GM21825 (cell line): ENCODE results near the gene SLC36A1.
A peak's percentile ranks its signal among the peaks of the same experiment; 100 is the strongest.
"Not testable (repeated sequence)": the region's sequence is repeated elsewhere in the genome, so short reads cannot be mapped to it uniquely, and the experiment has no call there.

Experiments used
- ATAC-seq: cut with Tn5 transposase; IDR thresholded peaks from one replicate; pipeline ENCODE4 v1.9.1; 2021; ENCODE audit warnings: mild to moderate bottlenecking, moderate library complexity; ENCODE audit not compliant: unreplicated experiment

The SLC36A1 gene

DNA sequence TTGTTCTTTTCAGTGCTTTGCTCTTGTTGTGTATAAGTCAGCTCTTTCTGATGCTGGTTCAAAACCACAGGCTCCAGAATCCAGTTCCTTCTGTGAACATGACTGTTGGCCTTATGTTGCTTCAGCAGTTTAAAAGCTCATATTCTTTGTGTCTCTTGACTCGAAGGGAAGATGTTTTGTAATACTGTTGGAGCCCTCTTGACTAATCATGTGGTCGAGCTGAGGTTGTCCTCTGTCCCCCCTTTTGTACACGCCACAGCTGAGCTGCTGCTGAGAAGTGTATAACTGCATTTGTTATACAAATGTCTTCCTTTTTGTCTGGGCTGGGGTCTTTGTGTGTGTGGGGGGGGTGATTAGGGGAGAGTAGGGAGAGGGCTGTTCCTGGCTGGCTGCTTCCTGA lies 35.8 kb downstream of the SLC36A1 start:
- no peak for ATAC-seq

DNA sequence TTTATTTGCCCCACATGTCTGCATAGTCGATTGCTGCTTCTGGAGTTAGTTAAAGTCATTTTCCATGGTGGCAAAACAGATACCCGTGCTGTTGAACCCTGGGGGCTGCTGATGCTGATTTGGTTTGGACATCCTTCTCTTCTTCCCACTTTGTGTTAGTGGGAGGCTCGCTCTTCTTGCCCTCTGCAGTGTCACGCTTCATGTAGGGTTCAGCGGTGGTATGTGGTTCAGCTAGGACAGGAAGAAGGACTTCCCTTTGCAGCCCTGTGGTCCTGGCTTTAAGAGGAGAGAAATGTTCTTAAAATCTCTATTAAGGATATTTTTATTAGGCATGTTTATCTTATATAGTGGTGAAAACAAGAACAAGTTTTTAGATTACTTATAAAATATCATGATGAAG lies 36.2 kb downstream of the SLC36A1 start:
- ATAC-seq: no peak

DNA sequence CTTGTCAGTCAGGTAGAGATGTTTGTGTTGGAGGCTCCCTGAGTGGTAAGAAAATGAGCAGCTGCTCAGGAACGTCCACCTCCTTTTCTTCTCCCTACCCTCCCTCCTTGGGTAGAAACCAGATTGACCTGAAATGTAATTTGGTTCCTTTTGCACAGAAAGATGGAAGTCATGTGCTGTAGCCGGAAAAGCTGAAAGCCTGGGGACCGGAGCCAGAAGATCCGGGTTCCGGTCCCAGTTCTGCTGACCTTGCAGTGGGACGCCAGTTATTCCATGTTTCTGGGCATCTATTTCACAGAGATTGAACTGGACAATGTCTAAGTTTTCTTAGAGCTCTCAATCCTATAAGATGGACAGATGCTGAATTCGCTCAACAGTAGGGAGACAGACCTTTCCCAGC lies 40.1 kb downstream of the SLC36A1 start:
- no peak for ATAC-seq

DNA sequence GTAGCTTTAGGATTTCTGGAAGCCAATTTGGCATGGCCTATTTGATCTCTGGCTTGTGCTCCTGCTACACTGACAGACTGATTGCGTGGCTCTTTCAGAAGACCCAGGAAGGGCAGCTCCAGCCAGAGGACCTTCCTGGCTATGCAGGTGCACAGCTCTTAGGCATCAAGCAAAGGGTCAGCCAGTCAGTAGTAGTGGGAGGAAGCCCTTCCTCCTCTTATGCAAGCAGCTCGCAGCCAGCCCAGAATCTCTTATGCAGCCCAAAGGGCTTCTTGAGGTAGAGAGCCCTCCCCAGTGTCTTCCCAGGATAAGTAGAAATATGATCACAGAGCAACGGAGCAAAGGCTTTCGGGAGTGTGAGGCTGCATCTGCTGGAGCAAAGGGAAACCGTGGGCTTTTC lies 43.2 kb downstream of the SLC36A1 start:
- no peak for ATAC-seq

DNA sequence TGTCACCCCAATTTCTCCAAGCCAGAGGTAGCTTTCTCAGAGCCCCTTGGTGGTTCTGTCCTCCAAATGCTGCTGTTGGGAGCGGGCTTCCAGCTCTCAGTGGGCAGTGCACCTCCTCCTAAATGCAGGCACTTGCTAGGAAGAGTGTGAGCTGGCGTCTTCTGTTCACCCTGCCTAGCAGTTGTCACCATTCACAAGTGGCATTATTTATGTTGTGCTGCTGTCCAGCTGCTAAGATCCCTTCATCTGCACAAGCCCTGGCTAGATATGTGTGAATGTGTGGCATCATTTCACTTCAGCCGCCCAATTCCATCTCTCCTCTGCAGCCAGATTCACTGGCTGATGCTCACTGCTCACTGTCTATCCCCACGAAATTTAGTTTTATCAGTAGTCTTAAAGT lies 43.7 kb downstream of the SLC36A1 start:
- ATAC-seq: no peak

DNA sequence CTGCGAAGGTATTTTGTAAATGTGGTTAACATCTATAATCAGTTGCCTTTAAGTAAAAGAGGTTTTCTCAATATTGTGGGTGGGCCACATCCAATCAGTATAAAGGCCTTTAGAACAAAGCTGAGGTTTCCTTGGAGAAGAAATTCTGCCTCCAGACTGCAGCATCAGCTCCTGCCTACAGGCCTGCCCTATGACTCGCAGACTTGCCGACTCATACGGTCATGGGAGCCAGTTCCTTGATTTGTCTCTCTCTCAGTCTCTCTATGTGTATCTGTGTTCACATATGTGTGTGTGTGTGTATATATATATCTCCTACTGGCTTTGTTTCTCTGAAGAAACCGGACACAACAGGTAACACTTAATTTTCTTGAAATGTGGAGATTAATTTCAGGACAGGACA lies 45.3 kb downstream of the SLC36A1 start:
- ATAC-seq: no peak

DNA sequence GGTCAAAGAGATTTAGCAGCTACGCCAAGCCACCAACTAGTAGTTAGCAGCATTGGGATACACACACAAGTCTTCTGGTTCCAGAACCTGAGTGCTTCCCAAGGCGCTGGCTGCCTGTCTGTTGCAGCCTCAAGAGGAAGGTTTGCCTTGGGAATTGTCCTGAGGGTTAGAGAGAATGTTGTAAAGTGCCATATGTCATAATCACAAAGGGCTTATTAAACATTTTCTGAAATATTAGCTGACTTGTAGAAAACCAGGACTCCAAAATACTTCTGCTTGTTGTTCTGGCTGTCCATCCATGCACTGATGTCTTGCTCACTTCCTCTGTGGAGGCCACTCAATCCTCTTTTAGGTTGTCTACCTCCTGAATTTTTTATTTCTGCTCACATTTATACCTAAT lies 46.3 kb downstream of the SLC36A1 start:
- ATAC-seq: no peak

DNA sequence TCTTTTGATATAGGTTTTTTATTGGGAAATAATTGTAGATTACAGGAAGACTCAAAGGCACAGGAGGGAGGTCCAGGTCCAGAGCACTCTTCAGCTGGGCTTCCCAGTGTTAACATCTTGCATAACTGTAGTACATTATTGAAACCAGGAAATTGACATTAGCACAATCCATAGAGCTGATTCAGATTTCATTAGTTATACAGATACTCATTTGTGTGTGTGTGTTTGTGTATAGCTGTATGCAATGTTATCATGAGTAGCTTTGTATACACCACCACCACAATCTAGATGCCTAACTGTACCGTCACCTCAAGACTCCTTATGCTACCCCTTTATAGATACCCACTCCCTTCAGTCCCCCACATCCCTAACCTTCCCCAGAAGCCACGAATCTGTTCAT lies 47.9 kb downstream of the SLC36A1 start:
- ATAC-seq: no peak

DNA sequence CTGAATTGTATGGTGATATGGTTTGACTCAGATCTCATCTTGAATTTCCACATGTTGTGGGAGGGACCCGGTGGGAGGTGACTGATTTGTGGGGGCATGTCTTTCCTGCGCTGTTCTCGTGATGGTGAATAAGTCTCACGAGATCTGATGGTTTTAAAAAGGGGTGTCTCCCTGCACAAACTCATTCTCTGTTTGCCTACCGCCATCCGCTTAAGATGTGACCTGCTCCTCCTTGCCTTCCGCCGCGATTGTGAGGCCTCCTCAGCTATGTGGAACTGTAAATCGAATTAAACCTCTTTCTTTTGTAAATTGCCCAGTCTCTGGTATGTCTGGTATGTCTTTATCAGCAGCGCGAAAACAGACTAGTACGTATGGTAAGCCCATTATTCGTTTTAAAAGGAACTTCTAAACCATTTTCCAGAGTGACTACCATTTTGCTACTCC lies 48.7 kb downstream of the SLC36A1 start:
- ATAC-seq: no peak

DNA sequence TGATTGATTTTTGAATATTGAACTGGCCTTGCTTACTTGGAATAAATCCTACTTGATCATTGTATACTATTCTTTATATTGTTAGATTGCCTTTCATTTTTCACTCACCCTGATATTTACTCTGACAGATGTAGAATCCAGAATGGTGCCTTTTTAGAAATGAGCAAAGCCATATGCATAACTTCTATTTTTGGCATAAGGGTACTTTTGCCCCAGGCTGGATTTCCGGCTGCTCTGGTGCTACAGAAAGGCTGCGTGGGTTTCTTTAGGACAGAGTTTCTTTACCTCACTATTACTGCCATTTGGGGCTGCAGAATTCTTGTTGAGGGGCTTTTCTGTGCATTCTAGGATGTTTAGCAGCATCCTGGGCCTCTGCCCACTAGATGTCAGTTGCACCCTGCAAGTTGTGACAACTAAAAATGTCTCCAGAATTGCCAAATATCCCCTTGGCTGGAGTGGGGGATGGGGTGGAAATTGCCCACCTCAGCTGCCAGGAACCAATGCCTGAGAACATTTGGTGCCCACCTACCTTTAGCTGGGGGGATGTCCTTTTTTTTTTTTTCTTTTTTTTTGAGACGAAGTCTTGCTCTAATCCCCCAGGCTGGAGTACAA lies 50.1 kb downstream of the SLC36A1 start:
- ATAC-seq: no peak

DNA sequence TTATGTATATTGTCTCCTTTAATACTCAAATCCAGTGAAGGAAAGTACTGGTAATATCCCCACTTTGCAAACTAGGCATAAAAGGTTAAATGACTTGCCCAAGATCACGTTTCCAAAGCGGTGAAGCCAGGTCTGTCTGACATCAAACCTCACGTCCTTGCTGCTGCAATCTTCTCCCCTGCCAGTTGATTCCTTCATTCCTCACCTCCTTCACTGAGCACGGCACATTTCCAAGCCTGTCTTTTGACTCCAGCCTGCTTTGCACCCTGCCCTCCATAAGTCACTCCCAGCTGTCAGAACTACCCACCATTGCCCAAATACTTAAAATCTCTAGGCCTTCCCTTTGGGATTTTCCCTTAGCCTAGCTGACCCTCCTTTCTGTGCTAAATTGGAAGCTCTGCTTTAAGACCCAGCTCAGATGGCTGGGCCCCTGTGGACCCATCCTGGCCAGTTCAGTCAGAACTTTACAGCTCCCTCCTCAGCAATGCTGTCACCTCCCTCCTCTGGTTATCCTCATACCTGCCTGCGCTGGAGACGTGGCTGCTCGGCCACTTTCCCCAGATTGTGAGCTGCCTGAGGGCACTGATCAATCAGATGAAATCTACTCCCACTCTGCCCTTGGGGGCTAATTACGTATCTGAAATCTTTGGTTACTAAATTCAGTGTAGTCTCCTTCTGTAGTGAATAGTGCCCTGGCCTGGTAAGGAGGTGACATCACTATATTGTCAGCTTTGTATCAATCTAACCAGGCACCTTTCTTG lies 51.2 kb downstream of the SLC36A1 start:
- ATAC-seq: no peak

DNA sequence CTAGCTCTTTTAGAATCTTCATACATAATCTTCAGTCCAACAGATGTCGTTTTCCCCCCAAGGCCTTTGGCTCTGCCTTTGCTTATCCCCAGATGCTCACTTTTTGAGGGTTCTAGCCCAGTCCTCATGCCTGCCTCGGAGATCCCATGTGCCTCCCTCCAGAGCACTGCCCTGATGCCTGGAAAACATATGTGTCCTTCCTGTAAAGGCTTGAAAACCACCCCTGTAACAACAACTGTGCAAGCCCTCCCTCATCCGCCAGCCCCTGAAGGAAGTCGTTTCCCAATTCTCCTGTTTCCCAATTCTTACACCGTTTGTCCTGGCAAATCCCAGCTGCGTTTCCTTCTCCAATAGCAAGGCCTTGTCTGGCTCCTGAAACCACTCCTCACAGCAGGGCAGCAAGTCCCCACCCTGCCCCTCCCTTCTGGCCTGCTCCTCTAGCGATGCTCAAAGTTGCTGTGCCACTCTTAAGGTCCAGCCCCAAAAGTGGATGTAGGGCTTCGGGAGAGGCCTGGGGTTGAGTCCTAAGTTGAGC lies 52.2 kb downstream of the SLC36A1 start:
- no peak for ATAC-seq

DNA sequence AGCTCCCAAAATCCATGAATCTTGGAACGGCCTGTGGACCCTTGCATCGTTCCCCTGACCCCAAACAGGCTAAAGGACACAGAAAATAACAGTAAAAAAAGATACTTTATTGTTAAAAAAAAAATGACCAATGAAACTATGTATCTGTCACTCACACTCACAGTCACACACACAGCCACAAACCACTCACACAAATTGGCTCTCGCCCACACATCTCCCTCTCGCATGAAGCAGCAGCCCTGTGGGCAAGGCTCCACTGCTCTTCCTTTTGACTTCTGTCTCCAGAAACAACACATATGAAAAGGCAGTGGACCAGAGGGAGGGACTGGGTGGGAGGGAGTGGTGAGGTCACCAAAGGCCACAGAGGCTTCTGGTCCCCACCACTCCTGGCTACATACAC lies 56.6 kb downstream of the SLC36A1 start:
- ATAC-seq: no peak

DNA sequence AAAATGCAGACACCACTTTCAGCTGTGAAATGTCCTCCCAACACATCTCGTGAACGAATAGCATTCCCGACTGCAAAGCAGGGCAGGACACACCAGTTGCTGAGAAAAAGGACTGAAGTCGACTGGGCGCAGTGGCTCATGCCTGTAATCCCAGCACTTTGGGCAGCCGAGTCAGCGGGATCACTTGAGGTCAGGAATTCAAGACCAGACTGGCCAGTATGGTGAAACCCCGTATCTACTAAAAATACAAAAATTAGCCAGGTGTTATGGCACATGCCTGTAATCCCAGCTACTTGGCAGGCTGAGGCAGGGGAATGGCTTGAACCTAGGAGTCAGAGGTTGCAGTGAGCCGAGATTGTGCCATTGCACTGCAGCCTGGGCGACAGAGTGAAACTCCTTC lies 60.9 kb downstream of the SLC36A1 start:
- not testable (repeated sequence) for ATAC-seq

DNA sequence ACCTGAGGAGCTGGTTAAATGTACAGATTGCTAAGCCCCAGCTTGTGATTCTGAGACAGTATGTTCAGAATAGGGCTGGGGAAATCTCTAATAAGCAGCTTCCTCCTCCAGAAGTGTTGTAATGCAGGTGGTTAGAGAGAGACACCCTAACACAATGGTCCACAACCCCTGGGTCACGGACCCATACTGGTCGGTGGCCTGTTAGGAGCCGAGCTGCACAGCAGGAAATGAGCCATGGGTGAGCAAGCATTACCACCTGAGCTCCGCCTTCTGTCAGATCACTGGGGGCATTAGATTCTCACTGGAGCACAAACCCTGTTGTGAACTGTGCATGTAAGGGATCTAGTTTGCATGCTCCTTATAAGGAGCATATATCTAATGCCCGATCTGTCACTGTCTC lies 61.8 kb downstream of the SLC36A1 start:
- ATAC-seq: no peak

DNA sequence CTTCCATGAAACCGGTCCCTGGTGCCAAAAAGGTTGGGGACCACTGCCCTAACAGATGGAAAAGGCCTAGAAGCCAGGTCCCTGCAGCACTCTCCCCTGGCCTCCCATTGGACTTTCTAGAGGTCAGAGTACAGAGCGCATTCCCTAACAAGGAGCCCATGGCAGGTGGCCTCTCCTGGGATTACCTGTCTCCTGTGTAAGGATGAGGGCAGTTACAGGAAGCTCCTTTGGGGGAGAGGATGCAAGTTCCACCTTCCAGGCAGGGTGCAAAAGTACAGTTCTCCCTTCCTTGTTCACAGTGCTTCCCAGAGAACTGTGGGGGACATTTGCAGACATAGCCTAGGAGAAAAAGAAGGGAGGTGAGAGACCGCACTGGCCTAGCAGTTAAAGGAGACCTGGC lies 62.4 kb downstream of the SLC36A1 start:
- ATAC-seq: no peak

DNA sequence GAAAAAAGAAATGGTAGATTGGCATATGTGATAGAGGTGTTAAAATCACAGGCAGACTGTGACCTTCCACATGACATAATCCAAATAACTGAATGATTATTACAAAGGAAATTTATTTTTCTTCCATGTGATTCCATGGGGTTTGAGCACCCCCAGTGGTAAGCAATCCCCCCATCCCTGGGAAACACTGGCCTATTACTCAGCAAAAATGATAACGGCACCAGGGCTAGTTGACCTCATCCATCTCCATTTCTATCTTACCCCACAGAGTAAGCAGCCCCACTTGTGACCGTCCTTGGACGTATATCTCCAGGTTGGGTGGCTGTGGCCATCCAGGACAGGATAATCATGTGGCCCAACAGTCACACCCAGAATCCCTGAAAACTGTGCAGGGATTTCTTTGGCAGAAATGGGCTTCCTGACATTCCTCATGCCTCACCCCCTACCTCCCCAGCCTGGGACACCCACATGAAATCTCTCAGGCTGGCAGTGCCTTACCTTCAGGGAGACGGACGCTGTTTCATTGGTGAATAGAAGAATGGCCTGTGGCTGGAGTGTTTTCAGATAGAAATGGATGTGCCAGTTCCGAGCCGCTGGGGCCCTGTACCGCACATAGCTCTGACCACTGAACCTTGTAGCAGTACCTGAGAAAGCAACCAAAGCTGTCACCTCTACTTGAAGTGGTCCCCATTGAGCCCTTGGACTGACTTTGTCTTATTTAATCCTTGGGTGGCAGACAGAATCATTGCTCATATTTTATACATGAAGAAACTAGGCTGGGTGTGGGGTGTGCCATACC lies 69.9 kb downstream of the SLC36A1 start:
- ATAC-seq: no peak

DNA sequence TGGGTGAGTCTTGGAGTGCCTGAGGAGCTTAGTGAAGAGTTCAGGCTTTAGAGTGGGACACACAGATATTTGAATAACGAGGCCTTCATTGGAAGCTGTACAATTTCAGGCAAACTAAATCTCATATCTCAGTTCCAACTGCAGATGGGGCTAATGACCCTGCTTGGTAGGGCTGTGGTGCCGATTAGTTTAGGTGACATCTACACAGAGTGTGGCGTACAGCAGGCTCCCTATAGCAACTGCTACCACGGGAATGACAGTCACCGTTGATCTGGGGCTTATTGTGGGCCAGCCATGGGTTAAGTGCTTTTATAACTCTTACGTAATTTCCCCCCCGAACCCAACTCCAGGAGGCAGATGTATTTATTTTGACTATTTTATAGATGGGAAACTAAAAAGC lies 72.9 kb downstream of the SLC36A1 start:
- ATAC-seq: no peak

DNA sequence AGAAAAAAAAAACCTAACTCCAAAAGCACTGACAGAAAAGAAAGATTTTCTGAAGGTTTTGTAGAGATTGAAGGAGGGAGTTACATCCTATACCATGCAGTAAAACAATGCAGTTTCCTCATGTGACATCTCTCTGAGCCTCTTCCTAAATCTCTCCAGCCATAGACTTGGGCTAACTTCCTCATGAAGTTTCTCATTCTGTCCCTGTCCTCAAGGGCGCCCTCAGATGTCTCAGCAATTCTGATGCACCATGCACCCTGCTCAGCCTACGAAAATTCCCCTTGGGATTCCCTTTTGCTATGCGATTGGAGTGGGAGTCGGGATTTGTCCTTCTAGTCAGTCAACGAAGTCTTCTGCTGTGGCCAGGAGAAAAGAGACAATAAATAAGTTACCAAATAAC lies 74.8 kb downstream of the SLC36A1 start:
- no peak for ATAC-seq

DNA sequence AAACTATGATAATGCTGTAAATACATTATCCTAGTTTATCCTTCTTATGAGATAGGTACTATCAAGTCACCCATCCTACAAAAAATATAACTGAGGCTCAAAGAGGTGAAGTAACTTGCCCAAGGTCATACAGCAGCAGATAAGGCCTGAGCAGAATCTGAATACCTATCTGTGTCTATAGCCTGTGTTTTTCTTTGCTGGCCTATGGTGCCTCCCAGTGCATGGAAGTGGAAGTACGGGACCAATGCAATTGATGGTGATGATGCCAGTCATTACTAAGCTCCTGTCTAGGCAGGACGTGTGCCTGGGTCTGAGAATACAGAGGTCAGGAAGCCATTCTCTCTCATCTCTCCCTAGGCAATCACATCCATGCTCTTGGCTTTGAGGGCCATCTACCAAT lies 75.9 kb downstream of the SLC36A1 start:
- ATAC-seq: peak; percentile 88

DNA sequence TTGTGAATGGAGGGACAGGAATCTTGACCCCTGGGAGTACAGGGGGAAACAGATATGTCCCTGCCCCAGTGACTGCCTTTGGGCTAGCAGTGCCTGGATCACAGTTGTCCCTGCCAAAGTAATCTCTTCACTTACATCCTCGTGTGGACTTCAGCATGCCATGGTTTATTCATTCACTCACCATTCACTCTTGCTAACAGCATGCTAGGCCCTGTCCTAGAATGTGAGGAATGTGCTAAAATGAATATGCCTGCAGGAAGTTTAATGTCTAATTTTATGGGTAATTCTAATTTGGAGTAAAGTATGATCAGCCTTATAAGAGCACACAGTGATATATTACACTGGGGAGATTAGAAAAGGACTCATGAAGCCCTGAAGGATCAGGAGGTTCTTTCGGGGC lies 80.8 kb downstream of the SLC36A1 start:
- ATAC-seq: no peak

DNA sequence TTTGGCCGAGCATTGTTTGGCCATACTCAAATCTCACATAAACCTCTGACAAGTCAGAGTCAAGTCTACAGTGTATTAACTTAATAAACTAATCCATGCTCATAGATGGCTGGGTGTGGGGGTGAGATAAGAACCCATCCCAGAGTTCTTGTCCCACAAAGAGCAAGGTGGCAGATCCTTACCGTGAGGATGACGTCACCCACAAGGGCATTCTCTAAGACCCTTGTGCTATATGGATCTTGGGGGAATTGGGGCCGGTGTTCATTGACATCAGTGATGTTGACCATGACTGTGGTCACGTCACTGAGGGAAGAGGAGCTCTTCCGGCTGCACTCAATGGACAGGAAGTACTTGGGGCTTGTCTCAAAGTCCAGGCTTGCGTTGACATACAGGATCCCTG lies 81.6 kb downstream of the SLC36A1 start:
- ATAC-seq: no peak
